Measurements from ENCODE around the gene ASGR1. TPM values are rescaled to one million over a fixed set of nuclear protein-coding genes. Genes with fewer than 3 reads are reported as not detected.

Gene ASGR1
- polyA plus RNA-seq, 2 donors: 0.84 to 2.0 TPM

DNA sequence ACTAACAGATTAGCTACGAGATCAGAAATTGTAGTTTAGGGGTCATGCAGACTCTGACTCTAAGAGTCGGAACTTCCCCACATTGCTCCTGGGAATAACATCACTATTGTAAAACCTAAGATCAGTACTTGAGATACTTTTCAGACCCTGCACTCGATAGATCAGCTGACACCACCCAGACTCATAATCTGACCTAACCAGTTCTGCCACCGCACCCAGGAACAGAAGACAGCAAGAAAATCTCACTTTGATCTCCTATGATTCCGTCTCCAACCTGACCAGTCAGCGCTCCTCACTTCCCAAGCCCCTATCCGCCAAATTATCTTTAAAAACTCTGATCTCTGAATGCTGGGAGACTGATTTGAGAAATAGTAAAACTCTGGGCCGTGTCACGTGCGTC, 37.3 kb downstream of the ASGR1 start:
- peak overlapping the region; percentile 72 to 90 for H3K27ac ChIP-seq (ENCODE audit: low read depth in 2 of 2, low read length in 1 of 2)
- no peak overlapping the region for H3K4me3 ChIP-seq (ENCODE audit: low read depth in 1 of 2, low read length in 2 of 2)
- 40 to 41% methylated on average over 10 of the region's 10 CpGs for WGBS, 2 donors
- peaks cover 0 to 8% of the 10 kb centered on the region in 2 donors for H3K4me1 ChIP-seq (ENCODE audit: control insufficient read depth in 2 of 2, insufficient read depth in 2 of 2, low read length in 1 of 2)
- no peaks in the 10 kb centered on the region for H3K36me3 ChIP-seq (ENCODE audit: control insufficient read depth in 2 of 2, insufficient read depth in 2 of 2, low read length in 1 of 2)
- no peaks in the 10 kb centered on the region for H3K9me3 ChIP-seq (ENCODE audit: control insufficient read depth in 2 of 2, insufficient read depth in 1 of 2, low read depth in 1 of 2, low read length in 1 of 2)
- no peaks in the 10 kb centered on the region for H3K27me3 ChIP-seq (ENCODE audit: control insufficient read depth in 1 of 2, insufficient read depth in 2 of 2, low read length in 2 of 2)

DNA sequence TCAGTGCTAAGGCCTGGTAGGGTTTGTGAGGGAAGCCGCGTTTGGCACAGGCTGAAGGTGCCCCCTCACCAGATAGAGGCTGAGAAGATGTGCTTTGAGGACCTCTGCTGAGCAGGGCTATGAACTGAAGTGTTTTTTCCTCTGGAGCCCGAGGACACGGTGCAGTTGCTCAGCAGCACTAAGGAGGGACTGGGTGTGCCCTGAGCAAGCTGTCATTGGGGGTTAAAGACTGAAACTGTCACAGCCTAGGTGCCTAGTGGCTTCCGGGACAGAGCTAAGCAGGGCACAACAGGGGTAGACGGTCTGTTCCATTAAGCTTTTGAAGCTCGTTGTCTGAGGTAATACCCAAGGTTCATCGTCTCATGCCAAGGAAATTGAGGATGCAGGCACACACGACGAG, 39.8 kb downstream of the ASGR1 start:
- Histone ChIP-seq H3K4me3 (ENCODE audit: low read depth in 1 of 2, low read length in 2 of 2) (no peak overlapping the region), H3K27ac (ENCODE audit: low read depth in 2 of 2, low read length in 1 of 2) (peak overlapping the region; percentile 52 to 92), H3K36me3 (ENCODE audit: control insufficient read depth in 2 of 2, insufficient read depth in 2 of 2, low read length in 1 of 2) (no peaks in the 10 kb centered on the region), H3K9me3 (ENCODE audit: control insufficient read depth in 2 of 2, insufficient read depth in 1 of 2, low read depth in 1 of 2, low read length in 1 of 2) (no peaks in the 10 kb centered on the region), H3K4me1 (ENCODE audit: control insufficient read depth in 2 of 2, insufficient read depth in 2 of 2, low read length in 1 of 2) (peaks cover 0 to 8% of the 10 kb centered on the region in 2 donors), H3K27me3 (ENCODE audit: control insufficient read depth in 1 of 2, insufficient read depth in 2 of 2, low read length in 2 of 2) (no peaks in the 10 kb centered on the region)
- WGBS, 2 donors: 57 to 63% methylated on average over 10 of the region's 10 CpGs

DNA sequence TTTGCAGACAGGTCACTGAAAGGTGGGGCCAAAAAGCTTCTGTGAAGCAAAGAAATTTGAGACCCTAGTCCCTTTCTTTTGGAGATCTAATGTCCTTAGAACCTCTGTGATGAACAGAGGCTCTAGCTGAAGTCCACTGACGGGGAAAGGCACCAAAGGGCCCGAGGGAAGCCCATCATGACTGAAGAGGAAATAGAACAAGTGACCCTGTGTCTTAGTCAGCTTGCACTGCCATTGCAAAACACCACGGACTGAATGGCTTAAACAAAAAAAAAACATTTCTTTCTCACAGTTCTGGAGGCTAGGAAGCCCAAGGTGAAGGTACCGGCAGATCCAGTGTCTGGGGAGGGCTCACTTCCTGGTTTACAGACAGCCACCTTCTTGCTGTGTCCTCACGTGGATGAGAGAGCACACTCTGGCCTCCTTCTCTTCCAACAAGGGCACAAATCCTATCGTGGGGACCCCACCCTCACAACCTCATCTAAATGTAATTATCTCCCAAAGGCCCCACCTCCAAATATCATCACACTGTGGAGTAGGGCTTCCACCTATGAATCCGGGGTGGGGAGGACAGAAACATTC, 40.3 kb downstream of the ASGR1 start:
- 56 to 59% methylated on average over 7 of the region's 7 CpGs for WGBS, 2 donors
- no peaks in the 10 kb centered on the region for H3K27me3 ChIP-seq (ENCODE audit: control insufficient read depth in 1 of 2, insufficient read depth in 2 of 2, low read length in 2 of 2)
- H3K9me3 ChIP-seq (ENCODE audit: control insufficient read depth in 2 of 2, insufficient read depth in 1 of 2, low read depth in 1 of 2, low read length in 1 of 2): no peaks in the 10 kb centered on the region
- no peak overlapping the region for H3K4me3 ChIP-seq (ENCODE audit: low read depth in 1 of 2, low read length in 2 of 2)
- peaks cover 0 to 8% of the 10 kb centered on the region in 2 donors for H3K4me1 ChIP-seq (ENCODE audit: control insufficient read depth in 2 of 2, insufficient read depth in 2 of 2, low read length in 1 of 2)
- H3K27ac ChIP-seq (ENCODE audit: low read depth in 2 of 2, low read length in 1 of 2): peak overlapping the region; percentile 52 to 92
- H3K36me3 ChIP-seq (ENCODE audit: control insufficient read depth in 2 of 2, insufficient read depth in 2 of 2, low read length in 1 of 2): no peaks in the 10 kb centered on the region

DNA sequence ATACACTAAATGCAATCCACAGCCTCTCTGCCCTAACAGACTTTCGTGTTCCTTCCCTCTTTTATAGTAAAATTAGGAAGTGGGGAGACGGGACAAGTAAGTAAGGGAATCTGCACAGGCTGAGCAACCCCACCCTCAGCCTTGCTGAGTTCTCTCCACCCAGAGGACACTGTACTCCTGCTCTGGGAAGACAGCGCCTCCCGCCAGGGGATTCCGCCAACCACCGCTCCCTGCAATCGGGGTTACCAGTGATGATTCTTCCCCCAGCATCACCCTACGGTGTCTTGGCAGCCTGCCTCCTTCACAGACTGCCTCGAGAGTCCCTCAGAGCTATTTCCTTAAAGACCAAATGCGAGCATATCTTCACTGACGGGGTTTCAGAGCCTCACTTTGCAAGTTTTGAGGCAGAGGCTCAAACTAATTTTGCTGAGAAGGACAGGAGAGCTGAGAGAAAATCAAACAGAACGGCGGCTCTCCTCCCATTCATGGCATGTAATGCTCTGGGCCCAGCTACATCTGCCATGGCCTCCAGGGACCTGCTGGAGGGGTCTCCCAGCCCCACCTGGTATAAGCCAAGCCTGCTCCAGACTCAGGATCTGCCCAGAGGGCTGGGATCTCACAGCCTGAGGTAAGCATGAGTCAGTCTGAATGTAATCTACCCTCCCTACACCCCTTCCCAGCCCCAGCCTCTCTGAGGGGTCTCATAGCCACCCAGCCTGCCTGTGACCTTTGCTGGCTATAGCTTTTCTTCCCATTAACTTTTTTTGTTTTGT, 41.8 kb downstream of the ASGR1 start:
- 35 to 37% methylated on average over 13 of the region's 13 CpGs for WGBS, 2 donors
- Histone ChIP-seq H3K4me1 (ENCODE audit: control insufficient read depth in 2 of 2, insufficient read depth in 2 of 2, low read length in 1 of 2) (peaks cover 0 to 8% of the 10 kb centered on the region in 2 donors), H3K9me3 (ENCODE audit: control insufficient read depth in 2 of 2, insufficient read depth in 1 of 2, low read depth in 1 of 2, low read length in 1 of 2) (no peaks in the 10 kb centered on the region), H3K27ac (ENCODE audit: low read depth in 2 of 2, low read length in 1 of 2) (peak overlapping the region in 1 of 2 donors; percentile 82), H3K27me3 (ENCODE audit: control insufficient read depth in 1 of 2, insufficient read depth in 2 of 2, low read length in 2 of 2) (no peaks in the 10 kb centered on the region), H3K4me3 (ENCODE audit: low read depth in 1 of 2, low read length in 2 of 2) (no peak overlapping the region), H3K36me3 (ENCODE audit: control insufficient read depth in 2 of 2, insufficient read depth in 2 of 2, low read length in 1 of 2) (no peaks in the 10 kb centered on the region)

DNA sequence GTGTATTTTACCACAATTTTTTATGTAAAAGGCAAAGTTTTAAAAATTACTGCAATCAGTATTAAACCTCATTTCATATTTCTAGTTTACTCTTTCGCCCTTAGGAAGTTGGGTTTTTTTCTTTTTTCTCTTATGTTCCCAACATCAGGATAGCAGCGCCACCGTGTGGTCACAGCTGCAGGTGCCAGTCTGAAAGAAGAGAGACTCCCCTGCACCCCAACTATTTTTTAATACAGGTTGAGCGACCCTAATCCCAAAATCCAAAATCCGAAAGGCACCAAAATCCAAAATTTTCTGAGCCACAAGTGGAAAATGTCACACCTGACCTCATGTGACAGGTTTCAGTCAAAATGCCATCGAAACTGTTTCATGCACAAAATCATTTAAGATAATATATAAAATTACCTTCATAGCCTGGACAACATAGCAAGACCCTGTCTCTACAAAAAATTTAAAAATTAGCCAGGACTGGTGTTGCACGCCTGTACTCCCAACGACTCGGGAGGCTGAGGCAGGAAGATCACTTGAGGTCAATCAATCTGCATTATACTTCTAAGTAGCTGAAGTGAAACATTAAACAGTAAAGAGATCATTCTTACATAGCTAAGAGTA, 42.8 kb downstream of the ASGR1 start:
- H3K4me3 ChIP-seq (ENCODE audit: low read depth in 1 of 2, low read length in 2 of 2): no peak overlapping the region
- no peaks in the 10 kb centered on the region for H3K27me3 ChIP-seq (ENCODE audit: control insufficient read depth in 1 of 2, insufficient read depth in 2 of 2, low read length in 2 of 2)
- H3K36me3 ChIP-seq (ENCODE audit: control insufficient read depth in 2 of 2, insufficient read depth in 2 of 2, low read length in 1 of 2): no peaks in the 10 kb centered on the region
- 25 to 26% methylated on average over 9 of the region's 9 CpGs for WGBS, 2 donors
- peaks cover 0 to 8% of the 10 kb centered on the region in 2 donors for H3K4me1 ChIP-seq (ENCODE audit: control insufficient read depth in 2 of 2, insufficient read depth in 2 of 2, low read length in 1 of 2)
- H3K27ac ChIP-seq (ENCODE audit: low read depth in 2 of 2, low read length in 1 of 2): no peak overlapping the region
- H3K9me3 ChIP-seq (ENCODE audit: control insufficient read depth in 2 of 2, insufficient read depth in 1 of 2, low read depth in 1 of 2, low read length in 1 of 2): no peaks in the 10 kb centered on the region

DNA sequence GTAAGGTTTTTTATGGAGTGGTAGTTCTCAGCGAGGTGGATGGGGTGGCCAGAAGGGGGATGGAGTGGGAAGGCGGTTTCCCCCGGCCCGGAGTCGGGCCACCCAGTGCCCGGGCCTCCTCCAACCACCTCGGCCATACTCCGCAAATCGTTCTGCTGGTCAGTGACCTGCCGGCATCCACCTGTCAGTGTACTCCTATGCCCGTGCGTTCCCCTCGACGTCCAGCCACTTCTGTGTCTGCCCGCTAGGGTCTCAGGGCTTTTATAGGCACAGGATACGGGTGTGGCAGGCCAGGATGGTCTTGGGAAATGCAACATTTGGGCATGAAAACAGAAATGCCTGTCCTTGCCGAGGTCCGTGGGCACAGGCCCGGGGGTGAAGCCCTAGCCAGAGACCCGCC, 45.3 kb downstream of the ASGR1 start:
- Histone ChIP-seq H3K27me3 (ENCODE audit: control insufficient read depth in 1 of 2, insufficient read depth in 2 of 2, low read length in 2 of 2) (no peaks in the 10 kb centered on the region), H3K4me3 (ENCODE audit: low read depth in 1 of 2, low read length in 2 of 2) (no peak overlapping the region), H3K36me3 (ENCODE audit: control insufficient read depth in 2 of 2, insufficient read depth in 2 of 2, low read length in 1 of 2) (no peaks in the 10 kb centered on the region), H3K9me3 (ENCODE audit: control insufficient read depth in 2 of 2, insufficient read depth in 1 of 2, low read depth in 1 of 2, low read length in 1 of 2) (no peaks in the 10 kb centered on the region), H3K4me1 (ENCODE audit: control insufficient read depth in 2 of 2, insufficient read depth in 2 of 2, low read length in 1 of 2) (peaks cover 0 to 2% of the 10 kb centered on the region in 2 donors), H3K27ac (ENCODE audit: low read depth in 2 of 2, low read length in 1 of 2) (no peak overlapping the region)
- 73 to 79% methylated on average over 15 to 20 of the region's 20 CpGs for WGBS, 2 donors

DNA sequence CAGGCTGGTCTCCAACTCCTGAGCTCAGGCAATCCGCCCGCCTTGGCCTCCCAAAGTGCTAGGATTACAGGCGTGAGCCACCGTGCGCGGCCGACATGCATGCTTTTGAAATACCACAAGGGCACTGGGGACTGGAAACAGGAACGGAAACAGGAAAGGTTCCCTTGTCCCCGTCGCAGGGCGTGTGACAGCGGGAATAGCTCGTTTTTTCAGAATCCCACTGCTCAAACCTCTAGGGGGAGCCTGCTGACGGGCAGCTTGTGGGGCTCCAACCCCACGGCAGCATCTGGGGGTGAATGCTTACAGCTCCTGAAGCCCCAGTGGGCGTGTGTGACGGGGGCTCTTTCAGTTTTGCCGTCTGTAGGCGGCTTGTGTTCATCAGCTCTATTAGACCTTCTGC, 45.7 kb downstream of the ASGR1 start:
- 36 to 42% methylated on average over 19 of the region's 19 CpGs for WGBS, 2 donors
- Histone ChIP-seq H3K4me3 (ENCODE audit: low read depth in 1 of 2, low read length in 2 of 2) (no peak overlapping the region), H3K4me1 (ENCODE audit: control insufficient read depth in 2 of 2, insufficient read depth in 2 of 2, low read length in 1 of 2) (peaks cover 0 to 2% of the 10 kb centered on the region in 2 donors), H3K27me3 (ENCODE audit: control insufficient read depth in 1 of 2, insufficient read depth in 2 of 2, low read length in 2 of 2) (no peaks in the 10 kb centered on the region), H3K9me3 (ENCODE audit: control insufficient read depth in 2 of 2, insufficient read depth in 1 of 2, low read depth in 1 of 2, low read length in 1 of 2) (no peaks in the 10 kb centered on the region), H3K36me3 (ENCODE audit: control insufficient read depth in 2 of 2, insufficient read depth in 2 of 2, low read length in 1 of 2) (no peaks in the 10 kb centered on the region), H3K27ac (ENCODE audit: low read depth in 2 of 2, low read length in 1 of 2) (no peak overlapping the region)

DNA sequence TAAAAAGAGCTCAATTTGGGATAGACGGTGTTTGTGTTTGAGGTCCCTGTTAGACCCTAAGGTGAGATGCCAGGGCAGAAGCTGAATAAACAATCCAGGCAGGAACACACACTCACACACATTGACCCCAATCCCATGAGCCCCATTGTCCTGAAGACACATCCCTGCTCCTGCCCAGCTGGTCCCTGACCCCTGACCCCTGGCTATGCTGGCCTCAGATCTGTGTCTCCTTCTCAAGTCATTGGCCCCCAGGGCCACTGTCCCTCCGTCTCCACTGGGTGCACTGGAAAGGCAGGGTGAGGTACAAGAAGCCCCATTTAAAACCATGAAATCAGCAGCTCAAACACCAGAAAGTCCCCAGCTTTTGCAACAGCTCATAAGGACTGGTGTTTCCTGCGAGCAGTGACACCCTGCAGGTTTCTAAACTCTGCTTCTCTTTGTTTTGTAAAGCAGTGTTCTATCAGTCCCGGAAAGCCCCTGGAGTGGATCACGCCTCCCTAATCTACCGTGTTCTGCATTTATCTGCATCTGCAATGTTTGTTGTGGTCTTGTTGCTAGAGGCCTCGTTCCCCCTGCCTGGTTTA, 46.6 kb downstream of the ASGR1 start:
- Histone ChIP-seq H3K27ac (ENCODE audit: low read depth in 2 of 2, low read length in 1 of 2) (peak overlapping the region; percentile 44 to 48), H3K27me3 (ENCODE audit: control insufficient read depth in 1 of 2, insufficient read depth in 2 of 2, low read length in 2 of 2) (no peaks in the 10 kb centered on the region), H3K4me1 (ENCODE audit: control insufficient read depth in 2 of 2, insufficient read depth in 2 of 2, low read length in 1 of 2) (peaks cover 0 to 2% of the 10 kb centered on the region in 2 donors), H3K4me3 (ENCODE audit: low read depth in 1 of 2, low read length in 2 of 2) (no peak overlapping the region), H3K9me3 (ENCODE audit: control insufficient read depth in 2 of 2, insufficient read depth in 1 of 2, low read depth in 1 of 2, low read length in 1 of 2) (no peaks in the 10 kb centered on the region), H3K36me3 (ENCODE audit: control insufficient read depth in 2 of 2, insufficient read depth in 2 of 2, low read length in 1 of 2) (no peaks in the 10 kb centered on the region)
- 25 to 29% methylated on average over 7 of the region's 7 CpGs for WGBS, 2 donors

DNA sequence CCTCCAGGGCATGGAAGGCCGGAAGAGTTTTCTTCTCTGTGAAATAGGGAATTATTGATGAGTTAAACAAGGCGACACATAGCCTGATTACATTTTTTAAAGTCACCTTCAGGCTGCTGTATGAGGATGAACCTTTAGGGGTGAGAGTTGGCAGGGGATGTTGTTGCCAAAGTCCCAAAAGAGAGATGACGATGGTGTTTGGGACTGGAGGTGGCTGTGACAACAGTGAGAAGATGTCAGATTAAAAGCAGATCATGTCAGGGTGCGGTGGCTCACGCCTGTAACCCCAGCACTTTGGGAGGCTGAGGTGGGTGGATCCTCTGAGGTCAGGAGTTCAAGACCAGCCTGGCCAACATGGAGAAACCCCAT, 47.8 kb downstream of the ASGR1 start:
- 86 to 88% methylated on average over 5 of the region's 5 CpGs for WGBS, 2 donors
- Histone ChIP-seq H3K27ac (ENCODE audit: low read depth in 2 of 2, low read length in 1 of 2) (no peak overlapping the region), H3K4me1 (ENCODE audit: control insufficient read depth in 2 of 2, insufficient read depth in 2 of 2, low read length in 1 of 2) (no peaks in the 10 kb centered on the region), H3K27me3 (ENCODE audit: control insufficient read depth in 1 of 2, insufficient read depth in 2 of 2, low read length in 2 of 2) (no peaks in the 10 kb centered on the region), H3K9me3 (ENCODE audit: control insufficient read depth in 2 of 2, insufficient read depth in 1 of 2, low read depth in 1 of 2, low read length in 1 of 2) (no peaks in the 10 kb centered on the region), H3K36me3 (ENCODE audit: control insufficient read depth in 2 of 2, insufficient read depth in 2 of 2, low read length in 1 of 2) (no peaks in the 10 kb centered on the region), H3K4me3 (ENCODE audit: low read depth in 1 of 2, low read length in 2 of 2) (no peak overlapping the region)
